ENCODE measurements around the gene DCTN4.
A peak's percentile ranks its signal among the peaks of the same experiment; 100 is the strongest.

DCTN4 gene

DNA sequence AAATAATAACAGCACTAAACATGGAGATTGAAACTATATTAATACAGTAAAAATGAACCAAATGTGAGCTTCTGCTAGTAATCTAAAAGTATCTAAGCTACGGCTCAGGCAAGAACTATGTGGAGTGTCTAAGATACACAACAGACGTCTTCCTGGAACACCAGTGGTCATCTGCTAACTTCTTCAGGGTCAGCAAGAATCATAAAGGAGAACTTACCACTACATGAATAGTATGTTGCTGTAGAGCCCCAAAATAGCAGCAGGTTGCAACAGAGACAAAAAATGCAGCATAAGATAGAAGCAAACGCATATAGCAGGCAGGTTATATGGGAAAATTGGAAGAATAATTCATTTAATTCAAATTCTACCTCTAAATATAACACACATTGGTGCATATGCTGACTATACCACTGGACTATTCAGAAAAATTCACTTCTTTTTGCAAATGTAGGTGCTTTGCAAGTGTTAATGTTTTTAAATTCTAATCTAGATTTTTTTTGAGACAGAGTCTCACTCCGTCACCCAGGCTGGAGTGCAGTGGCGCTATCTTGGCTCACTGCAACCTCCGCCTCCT, 27.1 kb downstream of the DCTN4 start:
- no peak for DNase-seq

GRCh38 chr5:150729859-150730258, 29.0 kb downstream of the DCTN4 start:
- no peak for DNase-seq

GRCh38 chr5:150723845-150724244, 35.0 kb downstream of the DCTN4 start:
- no peak for DNase-seq

GRCh38 chr5:150710165-150710564, 48.7 kb downstream of the DCTN4 start:
- no peak for DNase-seq

DNA sequence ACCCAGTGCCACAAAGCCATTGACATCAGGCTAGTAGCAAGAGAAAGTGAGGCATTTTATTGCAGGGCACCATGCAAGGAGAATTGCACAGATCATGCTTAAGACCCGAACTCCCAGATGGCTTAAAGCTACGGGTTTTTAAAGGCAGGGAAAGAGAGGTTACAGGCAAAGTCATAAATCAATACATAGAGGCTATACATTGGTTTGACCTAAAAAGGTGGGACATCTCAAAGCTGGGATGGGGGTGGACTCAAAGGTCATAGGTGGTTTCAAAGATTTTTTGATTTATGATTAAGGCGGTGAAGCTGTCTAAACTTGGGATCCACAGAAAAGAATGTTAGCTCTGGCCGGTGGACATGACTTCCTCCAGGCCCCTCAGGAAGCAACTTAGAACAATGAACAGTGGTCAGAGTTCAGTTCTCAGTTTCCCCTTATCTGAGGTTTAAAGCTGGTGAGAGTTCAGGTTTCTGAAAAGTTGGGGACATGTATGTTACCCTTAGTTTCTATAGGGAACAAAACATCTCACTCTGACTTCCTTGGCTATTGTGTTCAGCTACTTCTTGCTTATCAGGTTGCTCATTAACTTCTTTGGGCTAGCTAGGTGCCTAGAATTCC, 51.9 kb downstream of the DCTN4 start:
- no peak for DNase-seq

GRCh38 chr5:150703762-150704161, 55.1 kb downstream of the DCTN4 start:
- DNase-seq, result no peak

- DNase-seq, result peak; percentile 85
Measured at GRCh38 chr5:150700594-150701377, 58.0 kb downstream of the DCTN4 start, which contains the start of gene RBM22. TSS of gene RBM22 (minus strand) at chr5:150701062. CDS start at chr5:150700985, 77 bp downstream.

DNA sequence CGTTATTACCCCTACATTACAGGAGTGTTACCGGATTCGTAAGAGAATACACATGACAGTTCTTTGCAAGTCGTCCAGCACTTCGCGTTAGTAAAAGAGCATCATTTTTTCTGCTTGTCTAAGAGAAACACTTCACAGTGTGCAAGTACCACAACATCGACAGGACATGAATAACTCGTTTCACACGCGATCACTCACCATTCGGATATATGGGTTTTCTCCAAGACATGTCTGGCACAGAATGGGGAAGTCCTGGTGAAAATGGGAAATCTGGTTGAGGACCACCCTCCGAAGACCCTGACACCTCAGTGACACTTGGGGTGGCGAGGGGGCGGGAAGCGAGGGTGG, 58.6 kb downstream of the DCTN4 start:
- no peak for DNase-seq

DNA sequence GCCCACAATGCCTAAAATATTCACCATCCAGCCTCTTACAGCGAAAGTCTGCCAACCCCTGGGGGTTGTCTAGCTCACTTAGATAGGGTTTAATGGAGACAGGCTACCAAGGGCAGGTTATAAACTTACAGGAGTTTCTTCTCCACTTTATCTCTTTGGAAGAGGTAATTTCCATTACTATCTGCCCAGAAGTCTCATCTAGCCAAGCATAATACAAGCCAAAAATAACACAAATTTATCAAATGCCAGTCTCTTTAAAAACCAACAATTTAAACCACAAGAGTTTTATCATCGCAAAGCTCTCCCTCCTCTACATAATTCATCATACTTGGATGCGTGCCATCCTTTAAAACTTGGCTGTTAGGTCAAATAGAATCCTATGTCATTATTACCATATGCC, 64.2 kb downstream of the DCTN4 start:
- DNase-seq, result no peak

- no peak for DNase-seq
Measured at GRCh38 chr5:150692276-150692675, 66.5 kb downstream of the DCTN4 start.

- DNase-seq, result no peak
Measured at GRCh38 chr5:150690760-150691159, 68.1 kb downstream of the DCTN4 start.

- DNase-seq, result no peak
Measured at GRCh38 chr5:150689120-150689519, 69.7 kb downstream of the DCTN4 start.

DNA sequence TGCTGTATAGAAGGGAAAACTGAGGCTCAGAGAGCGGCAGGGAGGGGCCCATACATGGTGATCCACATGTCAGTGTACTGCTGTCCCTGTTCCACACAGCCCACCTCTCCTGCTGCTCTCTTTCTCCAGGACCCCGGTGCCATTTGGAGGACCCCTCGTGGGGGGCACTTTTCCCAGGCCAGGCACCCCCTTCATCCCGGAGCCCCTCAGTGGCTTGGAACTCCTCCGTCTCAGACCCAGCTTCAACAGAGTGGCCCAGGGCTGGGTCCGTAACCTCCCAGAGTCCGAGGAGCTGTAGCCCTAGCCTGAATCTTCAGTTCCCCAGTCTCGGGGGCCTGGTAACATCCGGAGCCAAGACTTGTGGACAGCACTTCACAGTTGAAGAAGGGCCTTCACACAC, 82.2 kb downstream of the DCTN4 start:
- DNase-seq, result no peak

- DNase-seq, result no peak
Measured at GRCh38 chr5:150675069-150675468, 83.7 kb downstream of the DCTN4 start.

- no peak for DNase-seq
Measured at GRCh38 chr5:150674341-150674821, 84.4 kb downstream of the DCTN4 start.

DNA sequence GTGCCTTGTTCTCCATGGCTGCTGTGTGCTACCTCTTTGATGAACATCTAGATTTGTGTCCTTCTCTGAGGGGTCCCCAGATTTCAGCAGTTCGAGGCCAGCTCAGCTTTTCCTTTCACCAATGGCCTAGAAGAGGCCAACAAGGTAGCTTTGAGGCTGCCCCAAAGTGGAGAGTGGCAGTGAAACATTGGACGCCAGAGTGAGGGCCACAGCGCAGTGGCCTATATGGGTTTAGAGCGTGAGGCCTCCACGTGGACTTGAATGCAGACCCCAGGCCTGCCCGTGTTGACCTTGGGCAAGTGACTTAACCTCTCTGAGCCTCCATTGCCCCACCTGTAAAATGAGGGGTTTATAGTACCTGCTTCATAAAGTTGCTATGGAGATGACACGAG, 85.9 kb downstream of the DCTN4 start:
- no peak for DNase-seq

DNA sequence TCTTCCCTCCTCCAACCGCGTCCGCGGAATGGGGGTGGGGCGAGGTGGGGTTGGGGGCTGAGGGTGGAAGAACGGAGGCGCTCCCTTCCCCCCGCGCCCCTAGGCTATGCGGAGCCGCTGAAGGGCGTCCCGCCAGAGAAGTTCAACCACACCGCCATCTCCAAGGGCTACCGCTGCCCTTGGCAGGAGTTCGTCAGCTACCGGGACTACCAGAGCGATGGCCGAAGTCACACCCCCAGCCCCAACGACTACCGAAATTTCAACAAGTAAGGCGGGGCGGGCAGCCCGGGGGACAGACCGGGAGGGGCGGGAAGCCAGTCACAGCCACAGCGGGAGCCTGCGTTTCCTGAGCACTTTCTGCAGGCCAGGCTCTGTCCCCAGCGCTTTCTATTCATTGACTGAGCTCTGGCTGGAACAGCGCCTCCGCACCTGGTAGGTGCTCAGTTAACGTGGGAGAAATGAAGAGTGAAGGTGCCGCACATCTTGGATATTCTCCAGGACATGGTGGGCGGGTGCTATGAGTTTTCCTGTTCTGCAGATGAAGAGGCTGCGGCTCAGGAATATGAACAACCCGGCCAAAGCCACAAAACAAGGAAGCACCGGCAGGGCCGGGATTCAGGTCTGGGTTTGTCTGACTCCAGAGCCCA, 86.5 kb downstream of the DCTN4 start:
- no peak for DNase-seq

- DNase-seq, result no peak
Measured at GRCh38 chr5:150671509-150672236, 87.1 kb downstream of the DCTN4 start.

DNA sequence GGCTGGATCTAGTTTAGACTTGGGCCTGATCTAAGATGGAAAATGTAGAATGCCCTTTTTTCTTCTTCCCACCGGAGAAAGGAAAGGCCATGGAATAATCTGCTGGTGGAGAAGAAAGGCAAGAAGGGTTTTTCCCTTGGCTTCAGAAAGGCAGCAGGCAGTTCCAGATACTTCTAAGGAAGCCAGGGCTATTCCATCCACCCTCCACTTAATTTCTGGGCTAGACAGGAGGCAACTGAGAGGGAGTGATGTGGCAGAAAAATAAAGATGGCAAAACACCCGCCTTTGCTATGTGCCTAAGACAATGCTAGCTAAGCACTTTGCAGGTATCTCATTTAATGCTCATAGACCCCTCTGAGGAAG, 87.9 kb downstream of the DCTN4 start:
- no peak for DNase-seq

- no peak for DNase-seq
Measured at GRCh38 chr5:150670275-150670947, 88.4 kb downstream of the DCTN4 start.

GRCh38 chr5:150665044-150665443, 93.8 kb downstream of the DCTN4 start:
- DNase-seq, result no peak

GRCh38 chr5:150663936-150664335, 94.9 kb downstream of the DCTN4 start:
- no peak for DNase-seq
